ENCODE measurements around the gene CD300C.
"Not testable (repeated sequence)": the region's sequence is repeated elsewhere in the genome, so short reads cannot be mapped to it uniquely, and the experiment has no call there.

Gene CD300C

GRCh38 chr17:74582633-74583032 lies 36.7 kb upstream of the CD300C start:
- DNase-seq (ENCODE audit: low read depth) = no peak
- no peak for TF ChIP-seq CTCF (IDR thresholded peaks at IDR 0.05; ENCODE audit: control insufficient read depth, extremely low read depth, insufficient read depth)
- H3K4me3 ChIP-seq (ENCODE audit: low read depth, low read length) = no peak overlapping the region

- DNase-seq (ENCODE audit: low read depth) = no peak
- no peak overlapping the region for H3K4me3 ChIP-seq (ENCODE audit: low read depth, low read length)
- TF ChIP-seq CTCF (IDR thresholded peaks at IDR 0.05; ENCODE audit: control insufficient read depth, extremely low read depth, insufficient read depth) = no peak
Observed at GRCh38 chr17:74579900-74580299, 34.0 kb upstream of the CD300C start.

- TF ChIP-seq CTCF (IDR thresholded peaks at IDR 0.05; ENCODE audit: control insufficient read depth, extremely low read depth, insufficient read depth) = no peak
- no peak for DNase-seq (ENCODE audit: low read depth)
- H3K4me3 ChIP-seq (ENCODE audit: low read depth, low read length) = no peak overlapping the region
Observed at GRCh38 chr17:74578979-74579378, 33.1 kb upstream of the CD300C start.

- H3K4me3 ChIP-seq (ENCODE audit: low read depth, low read length) = no peak overlapping the region
- no peak for DNase-seq (ENCODE audit: low read depth)
- no peak for TF ChIP-seq CTCF (IDR thresholded peaks at IDR 0.05; ENCODE audit: control insufficient read depth, extremely low read depth, insufficient read depth)
Observed at GRCh38 chr17:74574489-74575142, 28.7 kb upstream of the CD300C start.

GRCh38 chr17:74573635-74574034 lies 27.7 kb upstream of the CD300C start:
- DNase-seq (ENCODE audit: low read depth); H3K4me3 ChIP-seq (ENCODE audit: low read depth, low read length): not testable (repeated sequence)

GRCh38 chr17:74573169-74573568 lies 27.3 kb upstream of the CD300C start:
- TF ChIP-seq CTCF (IDR thresholded peaks at IDR 0.05; ENCODE audit: control insufficient read depth, extremely low read depth, insufficient read depth) = no peak
- DNase-seq (ENCODE audit: low read depth) = no peak
- H3K4me3 ChIP-seq (ENCODE audit: low read depth, low read length) = no peak overlapping the region

GRCh38 chr17:74571621-74572270 lies 25.8 kb upstream of the CD300C start:
- no peak for DNase-seq (ENCODE audit: low read depth)
- no peak overlapping the region for H3K4me3 ChIP-seq (ENCODE audit: low read depth, low read length)
- TF ChIP-seq CTCF (IDR thresholded peaks at IDR 0.05; ENCODE audit: control insufficient read depth, extremely low read depth, insufficient read depth) = no peak

Measured in LNCaP clone FGC (cell line).